PC-3 (cell line): ENCODE results near the gene FADD. TPM values are rescaled to one million over a fixed set of nuclear protein-coding genes. Genes with fewer than 3 reads are reported as not detected.

ENCODE experiments used
- ATAC-seq: fragments of 200-7000 bp; cut with Tn5 transposase; 2 replicates; pipeline ENCODE4 v1.9.1; 2020; ENCODE audit warnings: mild to moderate bottlenecking, moderate library complexity
- BruUV-seq: library from RNA; stranded (reverse); fragments of 400-500 nt; replicated peaks from 2 replicates; lab custom pipeline; 2021; lab: Mats Ljungman, UMichigan
- CTCF ChIA-PET: fragments of 300-600 bp; sonication (Branson Sonifier 250); formaldehyde crosslinking; loops from one replicate; lab custom pipeline; 2022; ENCODE audit warnings: antibody characterized with exemption; lab: Charles Lee
- POLR2A ChIA-PET: fragments of 300-600 bp; sonication (Branson Sonifier 250); formaldehyde crosslinking; loops from one replicate; lab custom pipeline; 2022; ENCODE audit warnings: antibody characterized with exemption; ENCODE audit not compliant: unreplicated experiment; lab: Charles Lee
- DNase-seq: peaks from one replicate; pipeline ENCODE4 v3.0.0-alpha.2; 2015
- H2AFZ ChIP-seq: fragments of 300-600 bp; sonication (generic); 2 replicates; pipeline ENCODE4 v1.6.0; 2016; ENCODE audit warnings: antibody characterized with exemption, low read length
- H3F3A ChIP-seq: fragments of 300-600 bp; sonication (generic); one replicate; pipeline ENCODE4 v1.6.0; 2017; ENCODE audit warnings: antibody characterized with exemption, low read length, control low read depth, mild to moderate bottlenecking; ENCODE audit not compliant: unreplicated experiment
- H3K27ac ChIP-seq: fragments of 300-600 bp; sonication (generic); 2 replicates; pipeline ENCODE4 v1.5.1; 2016; ENCODE audit warnings: mild to moderate bottlenecking, low read length
- H3K27me3 ChIP-seq: fragments of 300-600 bp; sonication (generic); 2 replicates; pipeline ENCODE4 v1.6.1; 2016; ENCODE audit warnings: low read length, mixed read lengths
- H3K36me3 ChIP-seq: fragments of 300-600 bp; sonication (generic); 2 replicates; pipeline ENCODE4 v1.6.1; 2016; ENCODE audit warnings: low read depth, mixed run types, low read length, mixed read lengths
- H3K4me1 ChIP-seq: fragments of 300-600 bp; sonication (generic); 2 replicates; pipeline ENCODE4 v1.5.1; 2016; ENCODE audit warnings: low read length; ENCODE audit not compliant: insufficient read depth
- H3K4me2 ChIP-seq: fragments of 300-600 bp; sonication (generic); 2 replicates; pipeline ENCODE4 v1.6.0; 2016; ENCODE audit warnings: low read length
- H3K4me3 ChIP-seq: fragments of 300-600 bp; sonication (generic); 2 replicates; pipeline ENCODE4 v1.5.1; 2016; ENCODE audit warnings: mild to moderate bottlenecking, low read length, mixed read lengths
- H3K79me2 ChIP-seq: fragments of 300-600 bp; sonication (generic); 2 replicates; pipeline ENCODE4 v1.6.1; 2017; ENCODE audit warnings: low read length, mixed read lengths
- H3K9ac ChIP-seq: fragments of 300-600 bp; sonication (generic); 2 replicates; pipeline ENCODE4 v1.6.0; 2016; ENCODE audit warnings: mild to moderate bottlenecking, low read length
- H3K9me2 ChIP-seq: fragments of 300-600 bp; sonication (generic); replicated peaks from 2 replicates; pipeline ENCODE4 v1.6.1; 2016; ENCODE audit warnings: mixed run types, low read length, mixed read lengths
- H3K9me3 ChIP-seq: fragments of 300-600 bp; sonication (generic); 2 replicates; pipeline ENCODE4 v1.6.1; 2016; ENCODE audit warnings: low read length, mixed read lengths
- H4K20me1 ChIP-seq: fragments of 300-600 bp; sonication (generic); 2 replicates; pipeline ENCODE4 v1.6.1; 2016; ENCODE audit warnings: low read length, mixed read lengths
- CTCF ChIP-seq: fragments of 300-600 bp; sonication (generic); conservative IDR thresholded peaks from 2 replicates; pipeline ENCODE4 v1.5.1; 2017; ENCODE audit warnings: antibody characterized with exemption, low read depth, mild to moderate bottlenecking, low read length
- EZH2 ChIP-seq: fragments of 300-600 bp; sonication (generic); IDR thresholded peaks from one replicate; pipeline ENCODE4 v1.6.1; 2017; ENCODE audit warnings: antibody characterized with exemption, mild to moderate bottlenecking, low read length; ENCODE audit not compliant: unreplicated experiment
- EZH2phosphoT487 ChIP-seq: fragments of 300-600 bp; sonication (generic); IDR thresholded peaks from 2 replicates; pipeline ENCODE4 v1.6.1; 2018; ENCODE audit warnings: mild to moderate bottlenecking, antibody characterized with exemption, low read length, borderline replicate concordance
- intact Hi-C: fragments of 100-400 bp; cut with micrococcal nuclease; formaldehyde crosslinking; loops from 2 replicates; pipeline ENCODE4 v1.9.0; 2023
- total RNA-seq: library from RNA; depleted of rRNA; stranded (reverse); fragments of >200 nt; gene quantifications from 2 replicates; pipeline ENCODE4 v1.2.3, GENCODE V29; 2014

The FADD gene
- total RNA-seq, 1 experiment from 2014 or later = 79.5 TPM

GRCh38 chr11:70243912-70244652, 41.0 kb downstream of the FADD start:
- Histone ChIP-seq H3K79me2 (no peaks in the 10 kb centered on the region), H3K36me3 (no peaks in the 10 kb centered on the region), H3K4me2 (0 out of 2 replicates have a peak overlapping the region, but pooled peaks have one; percentile 10), H3K9ac (no peak overlapping the region), H2AFZ (no peak overlapping the region), H3K9me3 (no peaks in the 10 kb centered on the region), H4K20me1 (no peaks in the 10 kb centered on the region), H3K27ac (peak overlapping the region; percentile 8), H3K4me1 (peaks cover 28% of the 10 kb centered on the region), H3K27me3 (no peaks in the 10 kb centered on the region), H3K9me2 (no peaks in the 10 kb centered on the region), H3F3A (no peaks in the 10 kb centered on the region), H3K4me3 (no peak overlapping the region)
- BruUV-seq = no TSS peak
- ATAC-seq = peak; percentile 32; the same call in 1 of the 2 replicates
- DNase-seq = peak; percentile 61
- intact Hi-C loops = no loop called here
- TF ChIP-seq CTCF (no peak), EZH2phosphoT487 (no peak), EZH2 (no peak)
- CTCF ChIA-PET = no interaction called here
- POLR2A ChIA-PET = no interaction called here

GRCh38 chr11:70244698-70245097, 41.6 kb downstream of the FADD start:
- ChIA-PET CTCF (no interaction called here), POLR2A (no interaction called here)
- H3K79me2 ChIP-seq = no peaks in the 10 kb centered on the region
- no peaks in the 10 kb centered on the region for H3K9me2 ChIP-seq
- no TSS peak for BruUV-seq
- intact Hi-C loops = no loop called here
- no peak overlapping the region for H2AFZ ChIP-seq
- no peaks in the 10 kb centered on the region for H3K36me3 ChIP-seq
- peaks cover 28% of the 10 kb centered on the region for H3K4me1 ChIP-seq
- H3K9ac ChIP-seq = no peak overlapping the region
- H3F3A ChIP-seq = no peaks in the 10 kb centered on the region
- DNase-seq (peak; percentile 56), ATAC-seq (peak; percentile 23)
- H3K4me2 ChIP-seq = no peak overlapping the region
- no peaks in the 10 kb centered on the region for H3K27me3 ChIP-seq
- no peaks in the 10 kb centered on the region for H3K9me3 ChIP-seq
- H3K27ac ChIP-seq = peak overlapping the region; percentile 8; the same call in 1 of the 2 replicates
- H3K4me3 ChIP-seq = no peak overlapping the region
- no peaks in the 10 kb centered on the region for H4K20me1 ChIP-seq
- TF ChIP-seq EZH2 (no peak), EZH2phosphoT487 (no peak)

GRCh38 chr11:70246196-70246595, 43.1 kb downstream of the FADD start:
- no peak for ATAC-seq
- intact Hi-C loops = no loop called here
- BruUV-seq = no TSS peak
- Histone ChIP-seq H3K4me3 (no peak overlapping the region), H3K79me2 (no peaks in the 10 kb centered on the region), H4K20me1 (no peaks in the 10 kb centered on the region), H3F3A (no peaks in the 10 kb centered on the region), H3K9ac (no peak overlapping the region), H3K9me3 (no peaks in the 10 kb centered on the region), H2AFZ (no peak overlapping the region), H3K27me3 (no peaks in the 10 kb centered on the region), H3K4me2 (no peak overlapping the region), H3K9me2 (no peaks in the 10 kb centered on the region), H3K4me1 (peaks cover 28% of the 10 kb centered on the region), H3K36me3 (no peaks in the 10 kb centered on the region), H3K27ac (no peak overlapping the region)
- ChIA-PET CTCF (no interaction called here), POLR2A (no interaction called here)
- TF ChIP-seq EZH2 (no peak), CTCF (no peak), EZH2phosphoT487 (no peak)
- no peak for DNase-seq
